HEK293 (cell line): Measurements from ENCODE around the gene CCDC87.

ENCODE experiments used
- CTCF ChIA-PET: fragments of 350-600 bp; formaldehyde crosslinking; extraction: SDS; loops from one replicate; lab custom pipeline; 2021; ENCODE audit warnings: antibody characterized with exemption; lab: Yijun Ruan, JAX
- POLR2A ChIA-PET: fragments of 300-600 bp; formaldehyde crosslinking; extraction: SDS; loops from one replicate; lab custom pipeline; 2020; ENCODE audit warnings: antibody characterized with exemption, inconsistent platforms; lab: Yijun Ruan, JAX
- H3K27ac ChIP-seq: fragments of 200-500 bp; sonication (Bioruptor generic); 2 replicates; pipeline ENCODE4 v1.5.1; 2014; ENCODE audit warnings: low read depth, low read length, control low read depth, inconsistent platforms; ENCODE audit errors: extremely low read depth
- H3K36me3 ChIP-seq, 2 experiments: fragments of 200-500 bp in 1 of 2; sonication (Bioruptor generic) in 1 of 2; 1 replicate in 1 of 2; 2 replicates in 1 of 2; pipeline ENCODE4 v1.5.1; 2014 to 2017; ENCODE audit warnings: inconsistent platforms in 2 of 2, low read length in 2 of 2; ENCODE audit not compliant: control insufficient read depth in 2 of 2, insufficient read depth in 1 of 2
- H3K4me1 ChIP-seq: fragments of 200-500 bp; sonication (Bioruptor generic); 2 replicates; pipeline ENCODE4 v1.5.1; 2014; ENCODE audit warnings: mild to moderate bottlenecking, low read length, inconsistent platforms; ENCODE audit not compliant: control insufficient read depth, insufficient read depth
- H3K4me3 ChIP-seq: 2 replicates; pipeline ENCODE4 v1.5.1; 2011; ENCODE audit warnings: low read depth, mild to moderate bottlenecking, control low read depth, low read length, moderate library complexity
- H3K9me3 ChIP-seq: fragments of 200-500 bp; sonication (Bioruptor generic); 2 replicates; pipeline ENCODE4 v1.5.1; 2014; ENCODE audit warnings: low read depth, low read length, inconsistent platforms; ENCODE audit not compliant: control insufficient read depth, insufficient read depth
- EGR2 ChIP-seq: fragments of 450-650 bp; formaldehyde crosslinking; IDR thresholded peaks from 2 replicates; pipeline ENCODE4 v1.5.1; 2016; ENCODE audit warnings: low read depth, missing biosample characterization, missing genetic modification characterization
- GLIS1 ChIP-seq: fragments of 450-650 bp; formaldehyde crosslinking; IDR thresholded peaks from 2 replicates; pipeline ENCODE4 v1.5.1; 2016; ENCODE audit warnings: missing biosample characterization, missing genetic modification characterization
- INSM2 ChIP-seq: fragments of 450-650 bp; formaldehyde crosslinking; IDR thresholded peaks from 2 replicates; pipeline ENCODE4 v1.5.1; 2016; ENCODE audit warnings: missing biosample characterization, missing genetic modification characterization
- KLF1 ChIP-seq: fragments of 450-650 bp; formaldehyde crosslinking; IDR thresholded peaks from 2 replicates; pipeline ENCODE4 v1.5.1; 2016; ENCODE audit warnings: missing biosample characterization, missing genetic modification characterization
- PATZ1 ChIP-seq: fragments of 450-650 bp; formaldehyde crosslinking; IDR thresholded peaks from 2 replicates; pipeline ENCODE4 v1.5.1; 2016; ENCODE audit warnings: missing biosample characterization, missing genetic modification characterization
- PBX3 ChIP-seq: sonication (generic); formaldehyde crosslinking; IDR thresholded peaks from 2 replicates; pipeline ENCODE4 v1.8.1; 2022; ENCODE audit warnings: mild to moderate bottlenecking, moderate library complexity, missing genetic modification reagents
- SP2 ChIP-seq: fragments of 450-650 bp; formaldehyde crosslinking; IDR thresholded peaks from 2 replicates; pipeline ENCODE4 v1.5.1; 2016; ENCODE audit warnings: missing biosample characterization, missing genetic modification characterization
- ZBTB20 ChIP-seq: fragments of 450-650 bp; formaldehyde crosslinking; IDR thresholded peaks from 2 replicates; pipeline ENCODE4 v1.5.1; 2016; ENCODE audit warnings: missing biosample characterization, missing genetic modification characterization
- ZBTB26 ChIP-seq: fragments of 450-650 bp; formaldehyde crosslinking; optimal IDR thresholded peaks from 2 replicates; pipeline ENCODE3; 2016; ENCODE audit warnings: missing biosample characterization, mild to moderate bottlenecking, missing genetic modification characterization
- ZEB2 ChIP-seq: fragments of 450-650 bp; formaldehyde crosslinking; IDR thresholded peaks from 2 replicates; pipeline ENCODE4 v1.5.1; 2016; ENCODE audit warnings: missing biosample characterization, missing genetic modification characterization
- ZFP41 ChIP-seq: fragments of 450-650 bp; formaldehyde crosslinking; IDR thresholded peaks from 2 replicates; pipeline ENCODE4 v1.5.1; 2016; ENCODE audit warnings: missing biosample characterization, missing genetic modification characterization, borderline replicate concordance
- ZIC2 ChIP-seq: fragments of 450-650 bp; formaldehyde crosslinking; IDR thresholded peaks from 2 replicates; pipeline ENCODE4 v1.5.1; 2016; ENCODE audit warnings: missing biosample characterization, missing genetic modification characterization
- ZNF10 ChIP-seq: fragments of 450-650 bp; formaldehyde crosslinking; IDR thresholded peaks from 2 replicates; pipeline ENCODE4 v1.5.1; 2017; ENCODE audit warnings: missing biosample characterization, missing genetic modification characterization
- ZNF16 ChIP-seq: fragments of 450-650 bp; formaldehyde crosslinking; IDR thresholded peaks from 2 replicates; pipeline ENCODE4 v1.5.1; 2016; ENCODE audit warnings: low read depth, missing biosample characterization, missing genetic modification characterization
- ZNF169 ChIP-seq: fragments of 450-650 bp; formaldehyde crosslinking; IDR thresholded peaks from 2 replicates; pipeline ENCODE4 v1.5.1; 2016; ENCODE audit warnings: missing biosample characterization, missing genetic modification characterization
- ZNF184 ChIP-seq: fragments of 450-650 bp; IDR thresholded peaks from 2 replicates; pipeline ENCODE4 v1.5.1; 2018; ENCODE audit warnings: missing biosample characterization, mild to moderate bottlenecking, missing genetic modification characterization
- ZNF211 ChIP-seq: fragments of 450-650 bp; formaldehyde crosslinking; IDR thresholded peaks from 2 replicates; pipeline ENCODE4 v1.5.1; 2016; ENCODE audit warnings: low read depth, missing biosample characterization, missing genetic modification characterization
- ZNF239 ChIP-seq: fragments of 450-650 bp; formaldehyde crosslinking; IDR thresholded peaks from 2 replicates; pipeline ENCODE4 v1.5.1; 2016; ENCODE audit warnings: missing biosample characterization, missing genetic modification characterization
- ZNF335 ChIP-seq: fragments of 450-650 bp; formaldehyde crosslinking; conservative IDR thresholded peaks from 2 replicates; pipeline ENCODE4 v1.5.1; 2016; ENCODE audit warnings: missing biosample characterization, missing genetic modification characterization
- ZNF341 ChIP-seq: fragments of 450-650 bp; formaldehyde crosslinking; IDR thresholded peaks from 2 replicates; pipeline ENCODE4; 2016; ENCODE audit warnings: low read depth, missing biosample characterization, missing genetic modification characterization
- ZNF350 ChIP-seq: fragments of 450-650 bp; formaldehyde crosslinking; IDR thresholded peaks from 2 replicates; pipeline ENCODE4 v1.5.0; 2017; ENCODE audit warnings: missing biosample characterization, mild to moderate bottlenecking, missing genetic modification characterization
- ZNF449 ChIP-seq: fragments of 450-650 bp; formaldehyde crosslinking; IDR thresholded peaks from 2 replicates; pipeline ENCODE4 v1.5.1; 2017; ENCODE audit warnings: missing biosample characterization, mild to moderate bottlenecking, missing genetic modification characterization, moderate library complexity
- ZNF600 ChIP-seq: fragments of 450-650 bp; formaldehyde crosslinking; IDR thresholded peaks from 2 replicates; pipeline ENCODE4 v1.5.1; 2016; ENCODE audit warnings: missing biosample characterization, missing genetic modification characterization
- ZNF621 ChIP-seq: fragments of 450-650 bp; formaldehyde crosslinking; IDR thresholded peaks from 2 replicates; pipeline ENCODE4 v1.5.1; 2017; ENCODE audit warnings: missing biosample characterization, missing genetic modification characterization
- ZNF660 ChIP-seq: fragments of 450-650 bp; IDR thresholded peaks from 2 replicates; pipeline ENCODE4 v1.5.1; 2018; ENCODE audit warnings: missing biosample characterization, mild to moderate bottlenecking, missing genetic modification characterization
- ZNF777 ChIP-seq: fragments of 450-650 bp; formaldehyde crosslinking; IDR thresholded peaks from 2 replicates; pipeline ENCODE4 v1.5.1; 2017; ENCODE audit warnings: missing biosample characterization, missing genetic modification characterization, borderline replicate concordance
- ZSCAN30 ChIP-seq: fragments of 450-650 bp; IDR thresholded peaks from 2 replicates; pipeline ENCODE4 v1.5.1; 2018; ENCODE audit warnings: missing biosample characterization, mild to moderate bottlenecking, missing genetic modification characterization, moderate library complexity
- ZXDB ChIP-seq: fragments of 450-650 bp; formaldehyde crosslinking; IDR thresholded peaks from 2 replicates; pipeline ENCODE4 v1.5.1; 2016; ENCODE audit warnings: missing biosample characterization, missing genetic modification characterization

CCDC87 gene

GRCh38 chr11:66545701-66546367 is 47.0 kb downstream of the CCDC87 start, which contains the start of gene ZDHHC24:
ZDHHC24 (minus strand) TSS chr11:66546048; CDS start chr11:66546003, 45 bp downstream.
- peaks cover 0 to 28% of the 10 kb centered on the region in 2 experiments; a peak in 1 of 3 replicates for H3K36me3 ChIP-seq
- H3K4me3 ChIP-seq, result peak within 1 kb of the TSS; percentile 73
- H3K27ac ChIP-seq, result peak within 1 kb of the TSS; percentile 65; the same call in 1 of the 2 replicates
- no peaks in the 10 kb centered on the region for H3K4me1 ChIP-seq
- ChIA-PET CTCF (interaction anchor here (0.7 to 2.8 kb wide), 6 partner anchors 17 to 138 kb away, joined by 3 to 10 read pairs (median 4); partner anchors contain the start of genes CCDC87, CCS, MRPL11 and RBM4B), POLR2A (interaction anchor here (0.7 to 2.1 kb wide), 19 partner anchors 9 to 310 kb away, joined by 3 to 15 read pairs (median 5); partner anchors contain the start of genes BBS1, CTSF, DPP3 and PELI3)
- H3K9me3 ChIP-seq, result no peaks in the 10 kb centered on the region
- peak; percentile 63 for TF ChIP-seq ZNF449 (tag by site-specific recombination)
- no peak for TF ChIP-seq ZNF239 (tag by site-specific recombination)
- 0 out of 2 replicates have a peak, but pooled peaks have one; percentile 18 for TF ChIP-seq KLF1 (tag by site-specific recombination)
- peak; percentile 97 for TF ChIP-seq ZNF621 (tag by site-specific recombination)
- peak; percentile 69 for TF ChIP-seq ZBTB26 (tag by site-specific recombination)
- TF ChIP-seq ZNF184 (tag by site-specific recombination), result 0 out of 2 replicates have a peak, but pooled peaks have one; percentile 59
- TF ChIP-seq ZNF211, result no peak
- TF ChIP-seq ZIC2 (tag by site-specific recombination), result 0 out of 2 replicates have a peak, but pooled peaks have one; percentile 41
- TF ChIP-seq ZNF341 (tag by site-specific recombination), result peak; percentile 71
- TF ChIP-seq GLIS1 (tag by site-specific recombination), result peak; percentile 50; the same call in 1 of the 2 replicates
- TF ChIP-seq PATZ1 (tag by site-specific recombination), result peak; percentile 79; the same call in 1 of the 2 replicates
- TF ChIP-seq ZXDB (tag by site-specific recombination), result peak; percentile 26; the same call in 1 of the 2 replicates
- TF ChIP-seq ZBTB20 (tag by site-specific recombination), result peak; percentile 99
- no peak for TF ChIP-seq INSM2
- TF ChIP-seq ZNF335 (tag by site-specific recombination), result peak; percentile 43
- 0 out of 2 replicates have a peak, but pooled peaks have one; percentile 10 for TF ChIP-seq ZNF777
- TF ChIP-seq EGR2 (tag by site-specific recombination), result peak; percentile 49; the same call in 1 of the 2 replicates
- 0 out of 2 replicates have a peak, but pooled peaks have one; percentile 14 for TF ChIP-seq ZEB2
- TF ChIP-seq ZSCAN30 (tag by site-specific recombination), result peak; percentile 24; the same call in 1 of the 2 replicates
- TF ChIP-seq SP2, result peak; percentile 86
- TF ChIP-seq ZNF10 (tag by site-specific recombination), result no peak
- no peak for TF ChIP-seq ZNF16 (tag by site-specific recombination)
- no peak for TF ChIP-seq ZNF169
- no peak for TF ChIP-seq ZFP41
- no peak for TF ChIP-seq ZNF350 (tag by site-specific recombination)
- peak; percentile 58; the same call in 1 of the 2 replicates for TF ChIP-seq ZNF600 (tag by site-specific recombination)
- TF ChIP-seq PBX3 (CRISPR knock-in tag), result peak; percentile 96
- peak; percentile 56 for TF ChIP-seq ZNF660 (tag by site-specific recombination)
